ENCODE measurements around the gene COL4A1.

- TF ChIP-seq CTCF (IDR thresholded peaks at IDR 0.05; ENCODE audit: low read length) (no peak), EZH2 (optimal IDR thresholded peaks at IDR 0.05; ENCODE audit: low read depth, low read length) (no peak), EZH2phosphoT487 (IDR thresholded peaks at IDR 0.05; ENCODE audit: low read length) (no peak)
Observed at GRCh38 chr13:110350509-110350908, 43.6 kb upstream of the COL4A1 start.

All from MM.1S (cell line).